K562 (cell line): Measurements from ENCODE around the gene CEP95. TPM values are rescaled to one million over a fixed set of nuclear protein-coding genes. Genes with fewer than 3 reads are reported as not detected.

Experiments used
- BACH1 ChIP-seq: fragments of 200-800 bp; sonication (Bioruptor generic); IDR thresholded peaks from 2 replicates; pipeline ENCODE4 v1.6.1; 2016; ENCODE audit warnings: missing genetic modification characterization, missing compliant biosample characterization
- E2F1 ChIP-seq: sonication (generic); formaldehyde crosslinking; IDR thresholded peaks from 2 replicates; pipeline ENCODE4 v1.8.1; 2023; ENCODE audit warnings: mild to moderate bottlenecking, missing genetic modification reagents, moderate library complexity
- EGR1 ChIP-seq: fragments of 450-650 bp; conservative IDR thresholded peaks from 2 replicates; pipeline ENCODE4 v1.6.1; 2017; ENCODE audit warnings: mild to moderate bottlenecking
- ELK1 ChIP-seq: sonication (generic); formaldehyde crosslinking; IDR thresholded peaks from 2 replicates; pipeline ENCODE4 v1.8.1; 2022; ENCODE audit warnings: missing genetic modification reagents
- ETS1 ChIP-seq: conservative IDR thresholded peaks from 2 replicates; pipeline ENCODE4 v1.6.1; 2011; ENCODE audit warnings: low read depth, mild to moderate bottlenecking, low read length; ENCODE audit not compliant: control insufficient read depth
- HCFC1 ChIP-seq: IDR thresholded peaks from 2 replicates; pipeline ENCODE4 v1.6.1; 2012; ENCODE audit warnings: low read depth, low read length, improper control_type of control experiment
- NCOR1 ChIP-seq: fragments of 450-650 bp; IDR thresholded peaks from 2 replicates; pipeline ENCODE4 v1.6.1; 2016; ENCODE audit warnings: mild to moderate bottlenecking, moderate library complexity
- TAF7 ChIP-seq: fragments of 450-650 bp; IDR thresholded peaks from 2 replicates; pipeline ENCODE4 v1.6.1; 2016; ENCODE audit warnings: missing genetic modification characterization, missing compliant biosample characterization
- TEAD1 ChIP-seq, 2 experiments: fragments of 450-650 bp in 1 of 2; sonication (generic) in 1 of 2; formaldehyde crosslinking; IDR thresholded peaks; 2 replicates each; pipeline versions ENCODE4 v1.4.0 to v1.8.0; 2020 to 2022; ENCODE audit warnings: mild to moderate bottlenecking in 2 of 2, missing genetic modification reagents in 1 of 2
- TOE1 ChIP-seq, 2 experiments: fragments of 450-650 bp in 1 of 2; sonication (generic) in 1 of 2; formaldehyde crosslinking in 1 of 2; IDR thresholded peaks; 2 replicates each; pipeline versions ENCODE4 v1.7.1 to v1.8.0; 2016 to 2022; ENCODE audit warnings: borderline replicate concordance in 2 of 2, mild to moderate bottlenecking in 2 of 2, antibody characterized with exemption in 1 of 2, inconsistent platforms in 1 of 2, low read depth in 1 of 2, missing genetic modification reagents in 1 of 2, moderate library complexity in 1 of 2
- ZNF253 ChIP-seq: fragments of 250-450 bp; sonication (Bioruptor Pico); conservative IDR thresholded peaks from 2 replicates; pipeline ENCODE4 v1.6.1; 2021; ENCODE audit warnings: mild to moderate bottlenecking
- polyA plus RNA-seq, 8 experiments: library from polyadenylated mRNA; depleted of rRNA in 4 of 8; stranded (reverse) in 5 of 8; unstranded in 3 of 8; fragments of >200 nt; fragmentation: Nextera tagmentation in 2 of 8; fragmentation: Illumina TruSeq in 1 of 8; extraction: Ambion mirVana in 2 of 8; extraction: Trizol in 1 of 8; gene quantifications; 2 replicates each; pipeline versions ENCODE4 v1.2.1 to v1.2.3, GENCODE V29; 2011 to 2014; ENCODE audit warnings: inconsistent platforms in 1 of 8, missing spikeins in 1 of 8
- total RNA-seq, 7 experiments: library from RNA; depleted of rRNA in 6 of 7; stranded (reverse); fragments of >200 nt in 6 of 7; fragmentation: Illumina TruSeq in 2 of 7; extraction: Trizol in 2 of 7; gene quantifications; 2 replicates each; pipeline versions ENCODE4 v1.2.1 to v1.2.3, GENCODE V29; 2011 to 2021; ENCODE audit warnings: low replicate concordance in 1 of 7

Gene CEP95
- total and polyA plus RNA-seq, 9 of the 15 experiments (the other 6 are each of a cell fraction or from before 2014, with no cell fraction given), result 26.7 to 80.7 (median 56.9) TPM

GRCh38 chr17:64506201-64506575, 589 bp upstream of the CEP95 start, which contains the start of gene DDX5 (continued):
- no peak for TF ChIP-seq ZNF253
- TF ChIP-seq TAF7 (tag), result peak; percentile 97
- TF ChIP-seq EGR1, result peak; percentile 99
- TF ChIP-seq BACH1 (tag), result no peak
- peak; percentile 64; the same call in 1 of the 2 replicates for TF ChIP-seq HCFC1
- TF ChIP-seq ELK1, result no peak
- TF ChIP-seq ETS1, result peak; percentile 90
- no peak for TF ChIP-seq E2F1 (CRISPR knock-in tag)
- TF ChIP-seq TEAD1 (CRISPR knock-in tag; IDR thresholded peaks at IDR 0.05), result peak; percentile 26 to 96; a peak in 3 of 4 replicates
- TF ChIP-seq NCOR1, result 0 out of 2 replicates have a peak, but pooled peaks have one; percentile 51
- no peak for TF ChIP-seq TOE1 (IDR thresholded peaks at IDR 0.05; ENCODE audit: borderline replicate concordance)
- peak; percentile 96; the same call in 1 of the 2 replicates for TF ChIP-seq TOE1 (CRISPR knock-in tag; IDR thresholded peaks at IDR 0.05; ENCODE audit: borderline replicate concordance, low read depth)
- TF ChIP-seq, all 486 proteins: peak for 100
